ENCODE measurements around the gene CTNNBL1. TPM values are rescaled to one million over a fixed set of nuclear protein-coding genes. Genes with fewer than 3 reads are reported as not detected.

Gene CTNNBL1
- total RNA-seq, 1 experiment from 2014 or later: 55.4 TPM

DNA sequence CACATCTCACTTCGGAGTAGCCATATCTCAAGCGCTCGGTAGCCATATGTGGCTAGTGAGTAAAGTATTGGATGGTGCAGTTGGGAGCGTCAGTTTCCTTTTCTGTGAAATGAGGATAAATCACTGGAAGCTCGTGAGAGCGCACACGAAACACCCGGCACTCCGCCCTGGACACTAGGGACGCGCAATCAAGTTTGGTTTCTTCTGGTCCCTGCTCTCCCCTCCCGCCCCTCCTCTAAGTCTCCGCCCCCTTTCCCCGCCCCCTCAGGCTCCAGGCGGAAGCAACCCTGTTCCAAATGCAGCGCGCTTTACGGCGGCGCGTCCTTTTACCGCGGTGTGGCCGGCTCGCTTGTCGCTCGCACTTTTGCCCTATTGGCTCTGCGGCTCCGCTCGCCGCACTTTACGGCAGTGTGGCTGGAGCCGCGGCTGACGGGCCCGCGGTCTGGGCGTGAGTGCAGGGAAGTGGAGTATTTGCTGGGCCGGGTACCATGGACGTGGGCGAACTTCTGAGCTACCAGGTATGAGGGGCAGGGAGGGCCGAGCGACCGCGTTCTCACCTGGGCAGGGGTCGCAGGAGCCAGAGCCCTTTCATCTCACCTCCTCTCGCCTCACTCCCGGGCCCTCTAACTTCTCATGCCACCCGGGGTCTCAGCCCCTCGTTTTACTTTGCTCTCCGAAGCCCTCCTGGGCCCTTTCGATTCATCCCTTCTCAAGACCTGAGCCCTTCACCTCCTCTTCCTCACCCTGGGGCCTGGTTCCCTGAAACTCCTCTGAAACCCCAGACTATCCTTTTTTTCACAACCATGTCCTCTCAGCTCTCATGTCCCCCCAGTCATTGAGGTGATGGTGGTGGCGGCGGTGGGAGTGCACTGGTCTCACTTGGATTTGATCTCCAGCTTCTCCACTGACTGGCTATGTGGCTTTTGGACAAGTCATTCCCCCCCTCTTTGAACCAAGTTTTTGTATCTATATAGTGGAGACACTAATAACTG, at the start of gene CTNNBL1 (continued):
- TF ChIP-seq MAX (IDR thresholded peaks at IDR 0.05) (peak; percentile 34; the same call in 1 of the 2 replicates), SP1 (IDR thresholded peaks at IDR 0.05; ENCODE audit: low read depth) (peak; percentile 82), YY1 (IDR thresholded peaks at IDR 0.05; ENCODE audit: extremely low read depth, insufficient replicate concordance, low read depth, low read length) (peak; percentile 6), ELF1 (IDR thresholded peaks at IDR 0.05; ENCODE audit: borderline replicate concordance, low read depth) (peak; percentile 76), JUND (IDR thresholded peaks at IDR 0.05) (no peak)
- TF ChIP-seq, protein P1, sequence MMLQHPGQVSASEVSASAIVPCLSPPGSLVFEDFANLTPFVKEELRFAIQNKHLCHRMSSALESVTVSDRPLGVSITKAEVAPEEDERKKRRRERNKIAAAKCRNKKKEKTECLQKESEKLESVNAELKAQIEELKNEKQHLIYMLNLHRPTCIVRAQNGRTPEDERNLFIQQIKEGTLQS (IDR thresholded peaks at IDR 0.05): no peak

DNA sequence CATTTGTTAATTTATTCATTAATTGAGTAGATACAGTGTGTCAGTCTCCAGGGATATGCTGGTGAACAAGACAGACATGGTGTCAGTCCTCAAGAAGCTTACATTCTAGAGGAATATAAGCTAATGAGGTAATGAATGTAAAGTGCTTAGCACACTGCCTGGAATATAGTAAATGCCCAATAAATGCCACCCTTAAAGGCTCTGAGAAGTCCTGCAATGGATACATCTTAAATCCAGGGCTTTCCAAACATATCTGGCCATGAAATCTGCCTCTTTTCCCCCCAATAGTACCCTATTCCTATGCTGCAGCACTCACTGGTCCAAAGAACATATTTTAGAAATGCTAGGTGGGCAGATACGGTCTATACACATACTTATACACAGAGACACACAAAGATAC, 49.2 kb upstream of the CTNNBL1 start:
- no peaks in the 10 kb centered on the region for H3K79me2 ChIP-seq (ENCODE audit: insufficient read depth, low read length)
- CTCF ChIA-PET: no interaction called here
- intact Hi-C loops (cut with micrococcal nuclease): no loop called here
- DNase-seq (ENCODE audit: low read depth, low spot score): no peak
- POLR2A ChIA-PET: no interaction called here
- RAD21 ChIA-PET (ENCODE audit: low non-redundant PET in 1 of 2, low total read pairs in 2 of 2, uncharacterized antibody in 2 of 2, unreplicated experiment in 2 of 2): no interaction called here
- H3K4me1 ChIP-seq (ENCODE audit: control insufficient read depth in 1 of 2, insufficient read depth in 2 of 2, low read length in 2 of 2): no peaks in the 10 kb centered on the region
- H3K9ac ChIP-seq (ENCODE audit: low read length): no peak overlapping the region
- no peak overlapping the region for H2AFZ ChIP-seq (ENCODE audit: low read depth, low read length, poor library complexity, severe bottlenecking)
- H3K27ac ChIP-seq (ENCODE audit: low read depth, low read length): no peak overlapping the region
- H3K27me3 ChIP-seq (ENCODE audit: insufficient read depth, low read length): peaks cover 70% of the 10 kb centered on the region
- ATAC-seq: no peak
- H3K36me3 ChIP-seq (ENCODE audit: control insufficient read depth in 1 of 2, insufficient read depth in 2 of 2, low read length in 2 of 2): no peaks in the 10 kb centered on the region
- no TSS peak for BruUV-seq (replicated peaks)
- no peaks in the 10 kb centered on the region for H4K20me1 ChIP-seq (ENCODE audit: insufficient read depth)
- no peaks in the 10 kb centered on the region for H3K9me2 ChIP-seq (ENCODE audit: insufficient read depth)
- H3K4me2 ChIP-seq (ENCODE audit: low read length): no peak overlapping the region
- H3K4me3 ChIP-seq (replicated peaks in 1 of 2; ENCODE audit: low read depth in 1 of 2, low read length in 2 of 2): no peak overlapping the region
- TF ChIP-seq ZFX (IDR thresholded peaks at IDR 0.05): no peak
- no peak for TF ChIP-seq FOSL1 (IDR thresholded peaks at IDR 0.05; ENCODE audit: low read depth)
- TF ChIP-seq RAD21 (IDR thresholded peaks at IDR 0.05; ENCODE audit: low read depth): no peak
- no peak for TF ChIP-seq EZH2phosphoT487 (IDR thresholded peaks at IDR 0.05; ENCODE audit: borderline replicate concordance)
- no peak for TF ChIP-seq JUND (IDR thresholded peaks at IDR 0.05)
- TF ChIP-seq TCF7L2 (IDR thresholded peaks at IDR 0.05; ENCODE audit: borderline replicate concordance, extremely low read depth, insufficient read depth, insufficient read length): no peak
- TF ChIP-seq EGR1 (IDR thresholded peaks at IDR 0.05; ENCODE audit: low read depth): no peak
- no peak for TF ChIP-seq SP1 (IDR thresholded peaks at IDR 0.05; ENCODE audit: low read depth)
- no peak for TF ChIP-seq EZH2 (IDR thresholded peaks at IDR 0.05)
- no peak for TF ChIP-seq SIN3A (IDR thresholded peaks at IDR 0.05; ENCODE audit: low read depth)
- TF ChIP-seq CBX3 (IDR thresholded peaks at IDR 0.05; ENCODE audit: low read depth): no peak
- TF ChIP-seq POLR2A (IDR thresholded peaks at IDR 0.05; ENCODE audit: borderline replicate concordance, extremely low read depth, insufficient read depth, insufficient read length): no peak
- TF ChIP-seq ELF1 (IDR thresholded peaks at IDR 0.05; ENCODE audit: borderline replicate concordance, low read depth): no peak
- no peak for TF ChIP-seq CEBPB (IDR thresholded peaks at IDR 0.05; ENCODE audit: low read depth)
- no peaks in the 10 kb centered on the region for H3K9me3 ChIP-seq (ENCODE audit: control insufficient read depth in 1 of 2, insufficient read depth in 1 of 2, low read depth in 1 of 2, low read length in 2 of 2)

Measured in HCT116 (cell line).